GM18505 (cell line): ENCODE data around the gene DCST1.

ENCODE experiments used
- ATAC-seq: cut with Tn5 transposase; IDR thresholded peaks from one replicate; pipeline ENCODE4 v1.9.1; 2021; ENCODE audit not compliant: unreplicated experiment
- POLR2A ChIP-seq: IDR thresholded peaks from 4 replicates; pipeline ENCODE4 v1.6.1; 2011; ENCODE audit warnings: borderline replicate concordance; ENCODE audit not compliant: insufficient read depth, insufficient read length; ENCODE audit errors: extremely low read depth

The DCST1 gene

DNA sequence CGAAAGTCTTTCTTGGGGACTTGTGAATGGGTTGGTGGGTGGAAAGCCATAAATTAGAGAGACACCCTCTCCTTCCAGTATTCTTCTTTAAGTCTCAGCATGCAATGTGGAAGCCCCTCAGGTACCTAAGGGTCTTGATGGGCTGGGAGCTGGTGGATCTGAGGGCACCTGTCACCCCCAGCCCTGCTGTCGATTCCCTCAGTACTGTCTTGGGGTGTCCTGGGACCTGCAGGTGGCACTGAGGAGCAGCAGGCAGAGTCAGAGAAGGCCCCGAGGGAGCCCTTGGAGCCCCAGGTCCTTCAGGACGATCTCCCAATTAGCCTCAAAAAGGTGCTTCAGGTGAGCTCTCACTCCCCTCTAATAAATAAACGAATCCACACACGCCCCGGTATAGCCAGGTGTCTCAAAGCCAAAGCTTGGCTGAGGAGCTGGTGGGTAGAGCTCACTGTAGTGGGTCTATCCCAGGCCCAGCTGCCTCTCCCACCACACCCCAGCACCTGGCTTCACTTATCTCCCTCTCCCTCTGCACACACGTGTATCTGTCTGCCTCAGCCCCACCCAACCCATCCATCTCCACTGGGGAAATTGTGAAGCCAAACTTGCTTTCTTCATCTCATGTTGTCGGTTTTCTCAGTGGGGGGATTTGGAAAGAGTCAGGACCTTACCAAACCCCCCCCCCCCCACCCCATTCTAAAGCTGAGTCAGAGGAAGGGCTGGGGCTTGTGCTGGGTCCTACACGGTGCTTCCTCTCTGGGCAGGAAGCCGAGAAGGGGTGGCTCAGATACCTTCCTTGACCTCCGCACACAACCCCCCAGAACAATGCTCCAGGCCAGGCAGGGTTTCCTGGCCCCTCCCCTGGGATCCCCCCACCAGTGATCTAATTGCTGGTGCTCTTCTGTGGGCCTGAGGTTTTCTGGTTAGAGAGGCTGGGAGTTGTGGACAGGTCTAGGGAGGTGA is 19.1 kb downstream of the DCST1 start:
- ATAC-seq, result no peak
- TF ChIP-seq POLR2A, result no peak

DNA sequence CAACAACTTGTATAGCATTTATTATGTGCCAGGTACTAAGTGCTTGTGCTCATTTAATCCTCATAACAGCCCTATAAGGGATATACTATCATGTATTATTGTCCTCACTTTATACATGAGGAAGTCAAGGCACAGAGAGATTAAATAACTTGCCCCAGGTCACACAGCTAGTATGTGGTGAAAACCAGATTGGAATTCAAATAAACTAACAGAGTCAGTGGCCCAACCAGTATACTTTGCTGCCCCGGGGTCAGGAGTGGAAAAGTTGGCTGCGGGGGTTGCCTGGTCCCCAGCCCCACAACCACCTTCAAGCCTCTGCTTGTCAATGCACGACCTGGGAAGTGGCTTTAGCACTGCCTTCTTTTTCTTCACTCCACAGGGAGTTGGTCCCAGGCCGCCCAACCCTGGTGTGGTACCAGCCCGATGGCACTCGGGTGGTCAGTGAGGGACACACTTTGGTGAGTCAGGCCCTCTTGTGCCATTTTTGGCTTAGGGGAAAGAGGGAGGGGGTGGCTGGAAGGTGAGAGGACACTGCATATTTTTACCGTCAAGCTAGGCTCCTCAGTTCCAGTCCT is 20.0 kb downstream of the DCST1 start:
- no peak for ATAC-seq
- TF ChIP-seq POLR2A, result no peak

DNA sequence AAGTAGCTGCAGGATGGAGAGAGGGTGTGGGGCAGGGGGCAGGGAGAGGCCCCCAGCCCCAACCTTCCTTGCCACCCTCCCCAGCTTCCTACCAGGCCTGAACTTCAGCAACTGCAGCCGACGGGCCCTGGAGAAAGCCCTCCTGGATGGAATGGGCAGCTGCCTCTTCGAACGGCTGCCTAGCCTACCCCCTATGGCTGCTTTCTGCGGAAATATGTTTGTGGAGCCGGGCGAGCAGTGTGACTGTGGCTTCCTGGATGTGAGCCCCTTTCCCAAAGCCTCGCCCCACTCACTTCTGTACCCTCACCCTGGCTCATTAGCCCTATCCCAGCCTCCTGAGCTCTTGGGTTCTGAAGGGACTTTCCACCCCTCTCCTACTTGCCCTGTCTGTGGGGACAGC is 23.5 kb downstream of the DCST1 start:
- ATAC-seq, result no peak
- no peak for TF ChIP-seq POLR2A

DNA sequence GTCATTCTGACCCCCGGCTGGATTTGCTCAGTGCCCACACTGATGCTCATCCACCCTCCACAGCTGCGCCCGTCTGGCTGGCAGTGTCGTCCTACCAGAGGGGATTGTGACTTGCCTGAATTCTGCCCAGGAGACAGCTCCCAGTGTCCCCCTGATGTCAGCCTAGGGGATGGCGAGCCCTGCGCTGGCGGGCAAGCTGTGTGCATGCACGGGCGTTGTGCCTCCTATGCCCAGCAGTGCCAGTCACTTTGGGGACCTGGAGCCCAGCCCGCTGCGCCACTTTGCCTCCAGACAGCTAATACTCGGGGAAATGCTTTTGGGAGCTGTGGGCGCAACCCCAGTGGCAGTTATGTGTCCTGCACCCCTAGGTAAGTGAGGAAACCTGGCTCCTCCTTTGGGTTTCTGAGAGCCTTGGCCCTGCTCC is 24.2 kb downstream of the DCST1 start:
- TF ChIP-seq POLR2A, result no peak
- ATAC-seq, result no peak

DNA sequence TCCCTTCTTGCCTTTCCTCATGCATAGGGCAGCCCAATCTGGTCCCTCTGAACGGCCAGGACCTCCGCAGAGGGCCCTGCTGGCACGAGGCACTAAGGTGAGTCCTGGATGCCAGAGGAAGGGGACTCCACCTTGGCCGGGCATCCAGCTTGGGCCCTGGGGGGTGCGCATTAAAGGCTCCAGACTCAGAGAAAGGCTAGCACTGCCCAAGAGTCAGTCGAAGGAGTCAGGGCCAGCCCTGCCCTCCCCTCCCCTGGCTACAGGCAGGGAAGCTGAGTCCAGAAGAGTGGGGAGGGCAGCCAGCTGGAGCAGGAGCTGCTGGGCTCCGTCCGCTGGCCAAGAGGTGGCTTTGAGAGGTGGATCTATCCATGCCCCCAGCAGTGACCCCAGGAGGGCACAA is 27.1 kb downstream of the DCST1 start:
- no peak for ATAC-seq
- TF ChIP-seq POLR2A, result no peak

DNA sequence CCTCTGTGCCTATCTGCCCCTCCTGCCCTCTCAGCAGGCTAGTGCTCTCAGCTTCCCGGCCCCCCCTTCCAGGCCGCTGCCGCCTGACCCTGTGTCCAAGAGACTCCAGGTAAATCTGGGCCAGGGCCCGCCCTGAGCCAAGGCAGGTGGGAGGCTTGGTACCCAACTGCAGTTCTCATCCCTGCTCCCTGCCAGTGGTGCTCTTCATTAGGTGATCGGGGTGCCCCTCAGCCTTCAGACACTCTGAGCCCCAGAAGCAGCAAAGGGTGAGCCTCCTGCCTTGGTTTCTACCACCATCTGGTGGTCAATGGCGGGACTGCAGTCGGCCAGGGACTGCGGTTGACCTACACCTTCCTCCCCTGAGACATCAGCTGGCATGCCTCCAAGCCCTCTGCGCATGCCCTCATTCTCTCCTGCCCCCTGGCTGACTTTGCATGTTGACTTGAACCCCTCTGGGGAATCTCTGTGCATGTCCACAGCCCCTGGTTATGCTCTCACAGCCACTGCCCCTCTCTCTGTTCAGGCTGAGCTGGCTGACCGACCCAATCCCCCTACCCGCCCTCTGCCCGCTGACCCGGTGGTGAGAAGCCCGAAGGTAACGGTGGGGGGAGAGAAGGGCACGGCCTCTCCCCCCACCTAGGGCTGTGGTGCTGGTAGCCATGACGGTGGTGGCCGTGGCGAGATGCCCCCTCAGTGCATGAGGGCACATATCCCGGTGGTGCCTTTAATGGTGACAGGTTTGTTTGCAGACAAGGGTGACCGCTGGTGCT is 27.9 kb downstream of the DCST1 start:
- no peak for TF ChIP-seq POLR2A
- peak; percentile 37 for ATAC-seq

DNA sequence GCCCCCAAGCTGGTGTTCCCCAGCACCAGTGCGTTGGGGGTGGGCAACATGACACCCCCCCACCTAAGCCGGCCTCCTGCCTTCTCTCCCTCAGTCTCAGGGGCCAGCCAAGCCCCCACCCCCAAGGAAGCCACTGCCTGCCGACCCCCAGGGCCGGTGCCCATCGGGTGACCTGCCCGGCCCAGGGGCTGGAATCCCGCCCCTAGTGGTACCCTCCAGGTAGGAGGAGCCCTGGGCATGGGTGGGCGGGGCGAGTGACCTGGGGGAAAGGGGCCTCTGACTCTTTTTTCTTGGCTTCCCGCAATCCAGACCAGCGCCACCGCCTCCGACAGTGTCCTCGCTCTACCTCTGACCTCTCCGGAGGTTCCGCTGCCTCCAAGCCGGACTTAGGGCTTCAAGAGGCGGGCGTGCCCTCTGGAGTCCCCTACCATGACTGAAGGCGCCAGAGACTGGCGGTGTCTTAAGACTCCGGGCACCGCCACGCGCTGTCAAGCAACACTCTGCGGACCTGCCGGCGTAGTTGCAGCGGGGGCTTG is 28.6 kb downstream of the DCST1 start:
- no peak for ATAC-seq

DNA sequence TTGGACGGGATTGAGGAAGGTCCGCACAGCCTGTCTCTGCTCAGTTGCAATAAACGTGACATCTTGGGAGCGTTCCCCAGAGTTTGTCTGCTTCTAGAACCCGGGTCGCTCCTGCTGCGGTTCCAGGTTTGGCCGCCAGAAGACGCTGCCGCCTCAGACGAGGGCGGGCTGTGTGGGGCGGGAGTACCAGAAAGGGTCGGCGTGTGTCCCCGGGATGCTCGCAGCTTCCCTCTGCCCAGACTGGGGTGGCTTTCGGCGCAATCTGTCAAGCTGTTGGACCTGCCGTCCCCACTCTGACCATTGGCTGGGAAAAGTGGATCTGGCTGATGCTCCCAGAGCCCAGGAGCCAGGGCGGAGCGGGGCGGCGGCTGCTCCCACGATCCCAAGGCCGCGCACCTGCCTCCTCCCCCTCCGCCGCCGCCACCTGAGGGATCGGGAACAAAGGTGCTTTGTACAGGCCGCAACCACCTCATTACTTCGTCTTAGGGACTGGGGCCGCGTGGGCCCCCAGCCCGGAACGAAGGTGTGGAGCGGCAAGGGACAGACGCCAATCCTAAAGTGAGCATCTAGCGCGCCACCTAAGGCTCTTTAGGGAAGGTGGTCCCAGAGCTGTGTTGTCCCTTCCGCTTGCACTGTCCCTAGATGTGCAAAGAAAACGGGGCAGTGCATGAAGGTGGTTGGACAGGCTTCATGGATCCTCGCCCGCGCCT is 29.2 kb downstream of the DCST1 start:
- no peak for ATAC-seq
- TF ChIP-seq POLR2A, result no peak

More for the DNA sequence above, 28.6 kb downstream of the DCST1 start:
- no peak for TF ChIP-seq POLR2A

DNA sequence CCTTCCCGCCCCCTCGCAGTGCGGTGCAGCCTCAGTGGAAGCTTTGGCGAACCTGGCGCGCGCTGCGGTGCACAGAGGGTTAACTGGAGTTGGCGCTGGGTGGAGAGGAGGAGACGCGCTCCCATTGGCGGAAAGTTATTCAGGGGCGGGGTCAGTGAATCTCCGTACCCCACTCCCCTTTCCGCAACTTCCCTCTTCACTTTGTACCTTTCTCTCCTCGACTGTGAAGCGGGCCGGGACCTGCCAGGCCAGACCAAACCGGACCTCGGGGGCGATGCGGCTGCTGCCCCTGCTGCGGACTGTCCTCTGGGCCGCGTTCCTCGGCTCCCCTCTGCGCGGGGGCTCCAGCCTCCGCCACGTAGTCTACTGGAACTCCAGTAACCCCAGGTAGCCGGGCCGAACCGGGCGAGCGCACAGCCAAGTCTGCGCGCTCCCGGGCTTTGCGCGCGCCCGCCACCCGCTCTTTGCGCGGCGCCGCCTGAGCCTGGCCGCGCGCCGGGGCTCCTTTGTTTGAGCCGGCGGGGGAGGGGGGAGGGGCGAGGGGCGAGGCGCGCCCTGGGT is 30.0 kb downstream of the DCST1 start, which contains the start of gene EFNA4:
Gene EFNA4 (plus strand): TSS at position 191 of the 561 bp plus-strand sequence. CDS start 84 bp downstream, at position 275.
- peak; percentile 38 for ATAC-seq
- peak; percentile 82 for TF ChIP-seq POLR2A

DNA sequence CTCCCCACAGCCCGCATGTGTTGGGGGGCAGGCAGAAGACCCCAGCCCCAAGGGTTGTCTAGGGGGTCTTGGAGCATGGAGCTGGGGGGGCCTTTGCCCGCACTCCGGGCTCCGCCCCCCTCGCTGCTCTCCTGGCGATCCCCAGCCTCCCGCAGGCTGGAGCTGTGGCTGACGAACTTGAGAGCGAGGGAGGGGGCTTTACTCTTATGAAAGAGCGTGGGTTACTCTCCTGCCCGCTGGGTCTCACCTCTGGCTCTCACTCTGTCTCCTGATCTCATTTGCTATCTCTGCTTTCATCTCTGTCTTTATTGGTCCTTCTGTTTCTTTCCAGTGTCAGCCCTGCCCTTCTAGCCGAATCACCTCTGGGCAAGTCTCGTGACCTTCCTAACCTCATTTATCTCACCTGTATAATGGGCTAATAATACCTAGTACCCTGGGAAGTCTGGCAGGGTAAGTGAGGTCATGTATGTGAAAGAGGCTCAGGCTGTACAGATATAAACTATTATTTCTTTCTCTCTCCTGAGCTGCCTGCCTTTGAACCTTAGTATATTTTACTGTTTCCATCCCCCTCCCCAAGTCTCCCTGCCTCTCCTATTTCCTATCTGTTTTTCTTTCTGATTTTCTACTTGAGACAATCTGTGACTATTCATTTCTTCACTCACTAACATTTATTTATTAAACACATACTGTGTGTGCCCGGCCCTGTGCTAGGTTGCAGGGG is 30.6 kb downstream of the DCST1 start:
- TF ChIP-seq POLR2A, result no peak
- ATAC-seq, result no peak

DNA sequence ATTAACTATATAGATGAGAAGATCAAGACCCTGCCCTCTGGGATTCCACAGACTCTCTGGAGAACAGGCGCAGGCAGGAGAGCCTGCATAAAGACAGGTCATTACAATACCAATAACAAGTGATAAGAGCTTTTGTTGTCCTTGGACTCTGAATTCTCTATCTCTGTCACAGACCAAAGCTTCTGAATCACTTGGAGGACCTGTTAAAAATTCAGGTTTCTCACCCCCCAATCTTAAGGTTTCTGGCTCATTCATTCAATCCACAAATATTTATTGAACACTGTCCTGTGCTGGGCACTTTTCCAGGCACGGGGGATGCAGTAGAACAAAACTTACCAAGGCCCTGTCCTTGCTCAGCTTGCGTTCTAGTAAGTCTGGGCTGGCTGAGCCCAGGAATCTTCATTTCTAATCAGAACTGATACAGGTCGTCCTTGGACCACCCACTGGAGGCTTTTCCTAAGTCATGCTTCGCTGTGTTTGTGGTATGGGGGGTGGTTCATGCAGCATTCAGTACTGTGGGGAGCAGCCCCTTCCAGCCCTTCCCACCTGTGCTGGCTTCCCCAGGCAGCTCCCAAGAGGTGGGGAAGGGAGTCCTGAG is 31.3 kb downstream of the DCST1 start:
- no peak for ATAC-seq
- TF ChIP-seq POLR2A, result no peak

DNA sequence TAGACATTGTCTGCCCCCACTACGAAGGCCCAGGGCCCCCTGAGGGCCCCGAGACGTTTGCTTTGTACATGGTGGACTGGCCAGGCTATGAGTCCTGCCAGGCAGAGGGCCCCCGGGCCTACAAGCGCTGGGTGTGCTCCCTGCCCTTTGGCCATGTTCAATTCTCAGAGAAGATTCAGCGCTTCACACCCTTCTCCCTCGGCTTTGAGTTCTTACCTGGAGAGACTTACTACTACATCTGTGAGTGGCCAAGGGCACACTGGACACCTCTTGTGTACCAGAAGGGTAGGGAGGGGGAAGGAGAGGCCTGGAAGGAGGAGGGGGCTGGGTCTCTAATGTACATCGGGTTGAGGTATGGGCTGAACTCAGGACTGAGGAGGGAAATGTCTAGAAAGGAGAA is 33.2 kb downstream of the DCST1 start:
- ATAC-seq, result no peak

DNA sequence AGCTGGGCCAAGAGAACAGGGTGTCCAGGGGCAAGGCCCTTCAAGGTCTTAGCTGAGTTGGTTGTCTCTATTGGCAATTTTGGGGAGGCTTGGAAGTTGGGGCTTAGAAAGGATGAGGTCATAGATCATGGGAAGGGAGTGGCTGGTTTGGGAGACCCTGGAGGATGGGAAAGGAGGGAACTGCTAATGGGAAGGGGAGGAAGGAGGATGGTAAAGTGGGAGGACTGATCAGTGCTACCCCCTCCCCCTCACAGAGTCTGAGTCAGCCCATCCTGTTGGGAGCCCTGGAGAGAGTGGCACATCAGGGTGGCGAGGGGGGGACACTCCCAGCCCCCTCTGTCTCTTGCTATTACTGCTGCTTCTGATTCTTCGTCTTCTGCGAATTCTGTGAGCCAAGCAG is 35.0 kb downstream of the DCST1 start:
- no peak for ATAC-seq

More for the DNA sequence above, 33.2 kb downstream of the DCST1 start:
- no peak for TF ChIP-seq POLR2A

More for the DNA sequence above, 35.0 kb downstream of the DCST1 start:
- TF ChIP-seq POLR2A, result no peak
